Heart right ventricle (tissue), 16 donors: ENCODE data around the gene SLC38A5. TPM values are rescaled to one million over a fixed set of nuclear protein-coding genes. Genes with fewer than 3 reads are reported as not detected.

ENCODE experiments used
- ATAC-seq, 8 donors: fragments of 200-7000 bp; cut with Tn5 transposase; one replicate each; pipeline ENCODE4 v1.9.1; 2020; ENCODE audit warnings: mild to moderate bottlenecking in 8 of 8, moderate library complexity in 8 of 8, moderate number of reproducible peaks in 1 of 8
- DNase-seq, 2 donors: peaks; one replicate each; pipeline ENCODE4 v3.0.0-alpha.2; 2020
- H3K27ac ChIP-seq, 10 donors: fragments of 200-600 bp; sonication (generic) in 2 of 10; one replicate each; pipeline versions ENCODE4 v1.5.0 to v1.8.0; 2020 to 2022; ENCODE audit warnings: mild to moderate bottlenecking in 3 of 10
- H3K27me3 ChIP-seq, 7 donors: fragments of 200-600 bp; one replicate each; pipeline ENCODE4 v1.8.0; 2021 to 2022; ENCODE audit warnings: mild to moderate bottlenecking in 2 of 7
- H3K36me3 ChIP-seq, 9 donors: fragments of 200-600 bp; sonication (generic) in 1 of 9; one replicate each; pipeline versions ENCODE4 v1.5.0 to v1.8.0; 2020 to 2022; ENCODE audit warnings: mild to moderate bottlenecking in 2 of 9
- H3K4me1 ChIP-seq, 9 donors: fragments of 200-600 bp; sonication (generic) in 1 of 9; one replicate each; pipeline versions ENCODE4 v1.5.0 to v1.8.0; 2020 to 2022; ENCODE audit warnings: mild to moderate bottlenecking in 4 of 9
- H3K4me3 ChIP-seq, 10 donors: fragments of 200-600 bp; sonication (generic) in 2 of 10; one replicate each; pipeline versions ENCODE4 v1.5.0 to v1.8.0; 2020 to 2022; ENCODE audit warnings: mild to moderate bottlenecking in 7 of 10, moderate library complexity in 2 of 10
- H3K9me3 ChIP-seq, 11 donors: fragments of 200-600 bp in 10 of 11; sonication (generic) in 2 of 11; one replicate each; pipeline versions ENCODE4 v1.5.0 to v1.8.0; 2013 to 2022; ENCODE audit warnings: mild to moderate bottlenecking in 2 of 11, control low read depth in 1 of 11, moderate library complexity in 1 of 11
- CTCF ChIP-seq, 9 donors: fragments of 200-600 bp; sonication (generic) in 2 of 9; IDR thresholded peaks; one replicate each; pipeline versions ENCODE4 v1.5.0 to v1.8.0; 2021 to 2022; ENCODE audit warnings: antibody characterized with exemption in 9 of 9, mild to moderate bottlenecking in 5 of 9, moderate library complexity in 1 of 9
- WGBS, 2 donors: extraction: QIAGEN DNeasy Blood & Tissue Kit; methylation state at CpG; one replicate each; pipeline ENCODE4 v1.1.7; 2013; ENCODE audit warnings: inconsistent platforms in 1 of 2; 5-methylcytosine and 5-hydroxymethylcytosine counted together
- intact Hi-C, 10 donors: fragments of 100-400 bp; cut with DNase I; formaldehyde crosslinking; loops; one replicate each; pipeline versions ENCODE4 v1.11.1 to v1.14.2; 2022
- polyA plus RNA-seq, 2 donors: library from polyadenylated mRNA; stranded (reverse); fragments of 200-250 nt; gene quantifications; one replicate each; pipeline ENCODE4 v1.2.3, GENCODE V29; 2013
- total RNA-seq, 10 donors: library from RNA; stranded (reverse); fragmentation: NEBNext Ultra II Directional in 3 of 10; extraction: Animal tissue kit (Norgen Biotek cat#: 25700) in 3 of 10; gene quantifications; one replicate each; pipeline versions ENCODE4 v1.2.1 to v1.2.4, GENCODE V29; 2021 to 2023
- donor health status: Arrhythmogenic right ventricular cardiomyopathy.
- donor health status: ischemic (EF 13 %, LVEDD 7.1; RV severe dilation, severe dysfunction).
- donor health status: healthy with polysubstance abuse.
- donor health status: DM: no; HTN: yes; CAD: no.
- donor health status: DM: no; HTN: no; CAD: no.
- donor health status: ischemic (EF 25% LVEDD 6.9; RV normal size, moderate dysfunction).
- donor health status: ischemic (EF 25% LVEDD 5.7; RV mildly dilated, moderate dysfunction).
- donor health status: healthy.
- donor health status: DM: yes; HTN: yes; CAD: no.
- donor health status: Ischemic cardiomyopathy.
- donor health status: ischemic (EF 35%, LVEDD 5.7; RV mildly dilated, moderate dysfunction).
- donor health status: nonischemic (EF 11% LVEDD 7.7; RV severe dilation, severe dysfunction).
- donor health status: DM: yes; HTN: yes; CAD: no.
- donor health status: PGD.
- donor health status: ischemic (EF 29% LVEDD 5.4; RV normal size, mild dysfunction).
- donor health status: nonischemic (EF 23%, LVEDD 6.1; RV moderate dilation, normal function).

Gene SLC38A5
- total and polyA plus RNA-seq, 12 donors, result 0.64 to 15.4 (median 1.8) TPM

- ATAC-seq, result no peak
- intact Hi-C loops, result no loop called here
Observed at GRCh38 chrX:48474127-48474526, 4.1 kb upstream of the SLC38A5 start.

GRCh38 chrX:48473704-48473990 lies 3.6 kb upstream of the SLC38A5 start:
- intact Hi-C loops, result no loop called here
- WGBS, 2 donors, result 59 to 65% methylated on average over 8 to 9 of the region's 9 CpGs

More at GRCh38 chrX:48474127-48474526, 4.1 kb upstream of the SLC38A5 start:
- Histone ChIP-seq H3K4me1 (peaks cover 0 to 15% (median 0%) of the 10 kb centered on the region in 9 donors), H3K27ac (no peak overlapping the region), H3K36me3 (peaks cover 0 to 1% (median 0%) of the 10 kb centered on the region in 9 donors), H3K27me3 (peaks cover 0 to 10% (median 0%) of the 10 kb centered on the region in 7 donors), H3K9me3 (no peaks in the 10 kb centered on the region), H3K4me3 (no peak overlapping the region)
- DNase-seq, result no peak
- TF ChIP-seq CTCF (IDR thresholded peaks at IDR 0.05), result no peak
- 64 to 71% methylated on average over 10 of the region's 10 CpGs for WGBS, 2 donors

GRCh38 chrX:48472851-48473703 lies 3.0 kb upstream of the SLC38A5 start:
- intact Hi-C loops, result no loop called here
- no peak for TF ChIP-seq CTCF (IDR thresholded peaks at IDR 0.05)
- ATAC-seq (no peak), DNase-seq (no peak)
- Histone ChIP-seq H3K4me1 (peaks cover 0 to 18% (median 0%) of the 10 kb centered on the region in 9 donors), H3K36me3 (no peaks in the 10 kb centered on the region), H3K27ac (no peak overlapping the region), H3K4me3 (no peak overlapping the region), H3K9me3 (no peaks in the 10 kb centered on the region), H3K27me3 (peaks cover 0 to 18% (median 0%) of the 10 kb centered on the region in 7 donors)
- 45 to 52% methylated on average over 12 of the region's 12 CpGs for WGBS, 2 donors

More at GRCh38 chrX:48473704-48473990, 3.6 kb upstream of the SLC38A5 start:
- TF ChIP-seq CTCF (IDR thresholded peaks at IDR 0.05), result no peak
- Histone ChIP-seq H3K27me3 (peaks cover 0 to 15% (median 0%) of the 10 kb centered on the region in 7 donors), H3K27ac (no peak overlapping the region), H3K4me1 (peaks cover 0 to 15% (median 0%) of the 10 kb centered on the region in 9 donors), H3K4me3 (no peak overlapping the region), H3K9me3 (no peaks in the 10 kb centered on the region), H3K36me3 (no peaks in the 10 kb centered on the region)
- ATAC-seq, result no peak
- DNase-seq, result no peak

- intact Hi-C loops, result no loop called here
Observed at GRCh38 chrX:48472225-48472624, 2.2 kb upstream of the SLC38A5 start.

More at GRCh38 chrX:48472225-48472624, 2.2 kb upstream of the SLC38A5 start:
- H3K27ac ChIP-seq, result no peak overlapping the region
- no peaks in the 10 kb centered on the region for H3K9me3 ChIP-seq
- no peak for ATAC-seq
- 66 to 84% methylated on average over 9 of the region's 9 CpGs for WGBS, 2 donors
- peaks cover 0 to 18% (median 0%) of the 10 kb centered on the region in 7 donors for H3K27me3 ChIP-seq
- no peak overlapping the region for H3K4me3 ChIP-seq
- DNase-seq, result no peak
- no peak for TF ChIP-seq CTCF (IDR thresholded peaks at IDR 0.05)
- H3K36me3 ChIP-seq, result no peaks in the 10 kb centered on the region
- H3K4me1 ChIP-seq, result peaks cover 0 to 23% (median 0%) of the 10 kb centered on the region in 9 donors
